Measurements from ENCODE around the gene SCOC.

GRCh38 chr4:140408974-140409373 is 35.5 kb downstream of the SCOC start:
- no peak for TF ChIP-seq ZNF274 (IDR thresholded peaks at IDR 0.05; ENCODE audit: low read depth, low read length)
- TF ChIP-seq YY1 (IDR thresholded peaks at IDR 0.05; ENCODE audit: insufficient read depth, insufficient read length): no peak
